Femur (tissue), 1 donor: ENCODE results near the gene DAPK3.
"Not testable (repeated sequence)": the region's sequence is repeated elsewhere in the genome, so short reads cannot be mapped to it uniquely, and the experiment has no call there.

Experiments used
- DNase-seq: peaks from one replicate; pipeline ENCODE4 v3.0.0-alpha.2; 2017

Gene DAPK3

GRCh38 chr19:3970808-3971598 lies at the start of gene DAPK3:
Gene DAPK3 (minus strand): TSS chr19:3971099. CDS start chr19:3969735, 1,364 bp downstream.
- peak; percentile 99 for DNase-seq

- peak; percentile 11 for DNase-seq
Observed at GRCh38 chr19:4019578-4019977, 48.7 kb upstream of the DAPK3 start.

- DNase-seq: no peak
Observed at GRCh38 chr19:4018775-4019504, 48.0 kb upstream of the DAPK3 start.

- peak; percentile 15 for DNase-seq
Observed at GRCh38 chr19:4018140-4018613, 47.3 kb upstream of the DAPK3 start.

- DNase-seq: peak; percentile 13
Observed at GRCh38 chr19:4016903-4017638, 46.2 kb upstream of the DAPK3 start.

GRCh38 chr19:4016486-4016885 lies 45.6 kb upstream of the DAPK3 start:
- DNase-seq: peak; percentile 22

- DNase-seq: peak; percentile 56
Observed at GRCh38 chr19:4015705-4016402, 45.0 kb upstream of the DAPK3 start.

GRCh38 chr19:4014541-4015491 lies 43.9 kb upstream of the DAPK3 start:
- peak; percentile 24 for DNase-seq

GRCh38 chr19:4013886-4014540 lies 43.1 kb upstream of the DAPK3 start:
- no peak for DNase-seq

GRCh38 chr19:4012975-4013634 lies 42.2 kb upstream of the DAPK3 start:
- no peak for DNase-seq

- no peak for DNase-seq
Observed at GRCh38 chr19:4012092-4012974, 41.4 kb upstream of the DAPK3 start.

- DNase-seq: not testable (repeated sequence)
Observed at GRCh38 chr19:4011430-4011829, 40.5 kb upstream of the DAPK3 start.

GRCh38 chr19:4010808-4011110 lies 39.9 kb upstream of the DAPK3 start:
- DNase-seq: no peak

GRCh38 chr19:4009990-4010807 lies 39.3 kb upstream of the DAPK3 start:
- peak; percentile 41 for DNase-seq

GRCh38 chr19:4007836-4008539 lies 37.1 kb upstream of the DAPK3 start:
- DNase-seq: peak; percentile 66

- peak; percentile 98 for DNase-seq
Observed at GRCh38 chr19:4007021-4007835, 36.3 kb upstream of the DAPK3 start, which contains the start of gene PIAS4. Gene PIAS4 (plus strand): TSS chr19:4007736. CDS start chr19:4007761, 25 bp downstream.

- not testable (repeated sequence) for DNase-seq
Observed at GRCh38 chr19:4005436-4005835, 34.5 kb upstream of the DAPK3 start.
